Esophagus squamous epithelium (tissue), 5 donors: ENCODE measurements around the gene MAMDC2. TPM values are rescaled to one million over a fixed set of nuclear protein-coding genes. Genes with fewer than 3 reads are reported as not detected.

ENCODE experiments used
- DNase-seq: peaks from one replicate; lab custom pipeline; 2025; lab: John Stamatoyannopoulos, UW
- H3K27ac ChIP-seq, 4 donors: fragments of 200-600 bp; sonication (generic); one replicate each; pipeline ENCODE4 v1.5.1; 2016 to 2019; ENCODE audit warnings: mild to moderate bottlenecking in 1 of 4
- H3K27me3 ChIP-seq, 4 donors: fragments of 200-600 bp; sonication (generic); 1 replicate in 3 of 4; 2 replicates in 1 of 4; pipeline versions ENCODE4 v1.5.1 to v1.6.0; 2017 to 2021; ENCODE audit warnings: antibody characterized with exemption in 1 of 4
- H3K36me3 ChIP-seq, 3 donors: fragments of 200-600 bp; sonication (generic); one replicate each; pipeline ENCODE4 v1.5.1; 2016 to 2019
- H3K4me1 ChIP-seq, 3 donors: fragments of 200-600 bp; sonication (generic); one replicate each; pipeline ENCODE4 v1.5.1; 2017 to 2019
- H3K4me3 ChIP-seq, 4 donors: fragments of 200-600 bp; sonication (generic); 1 replicate in 3 of 4; 2 replicates in 1 of 4; pipeline ENCODE4 v1.5.1; 2016 to 2019; ENCODE audit warnings: mild to moderate bottlenecking in 2 of 4, moderate library complexity in 1 of 4
- H3K9me3 ChIP-seq, 3 donors: fragments of 200-600 bp; sonication (generic); one replicate each; pipeline ENCODE4 v1.5.1; 2016 to 2019
- CTCF ChIP-seq, 6 experiments: fragments of 450-650 bp in 4 of 6; fragments of 200-600 bp in 2 of 6; sonication (generic) in 2 of 6; IDR thresholded peaks; one replicate each; pipeline ENCODE4 v1.5.1; 2016 to 2019; ENCODE audit warnings: antibody characterized with exemption in 6 of 6, mild to moderate bottlenecking in 4 of 6, moderate library complexity in 4 of 6
- POLR2A ChIP-seq, 4 donors: fragments of 450-650 bp; IDR thresholded peaks; one replicate each; pipeline ENCODE4 v1.6.1; 2017; ENCODE audit warnings: antibody characterized with exemption in 4 of 4, mild to moderate bottlenecking in 4 of 4, moderate library complexity in 3 of 4
- WGBS, 2 donors: methylation state at CpG; one replicate each; pipeline ENCODE4 v1.1.5; 2018; 5-methylcytosine and 5-hydroxymethylcytosine counted together
- intact Hi-C: fragments of 100-400 bp; cut with DNase I; formaldehyde crosslinking; loops from one replicate; pipeline ENCODE4 v1.15.0; 2022
- total RNA-seq, 4 donors: library from RNA; depleted of rRNA; stranded (reverse); fragments of >200 nt; gene quantifications; one replicate each; pipeline ENCODE4 v1.1.0, GENCODE V29; 2016
- donor health status: DM: yes; HTN: yes; CAD: no.

Gene MAMDC2
- 10 to 100 TPM in 2 of 4 donors, 1 to 10 TPM in 2; 1.9 to 58.4 (median 11.3) TPM for total RNA-seq

- H3K36me3 ChIP-seq, result no peaks in the 10 kb centered on the region
- H3K27ac ChIP-seq, result peak within 1 kb of the TSS; percentile 75 to 90 (median 90)
- no peaks in the 10 kb centered on the region for H3K9me3 ChIP-seq
- intact Hi-C loops, result no loop called here
- H3K4me3 ChIP-seq, result peak within 1 kb of the TSS; percentile 38 to 79 (median 61)
- peaks cover 0 to 23% (median 0%) of the 10 kb centered on the region in 4 donors for H3K27me3 ChIP-seq
- peak in 2 of 4 donors; percentile 54 to 65 for TF ChIP-seq POLR2A (IDR thresholded peaks at IDR 0.05)
- TF ChIP-seq CTCF (IDR thresholded peaks at IDR 0.05), result no peak
- peaks cover 9 to 80% (median 23%) of the 10 kb centered on the region in 3 donors for H3K4me1 ChIP-seq
- no peak for DNase-seq
- 0 to 3% methylated on average over 5 to 15 of the region's 55 CpGs for WGBS, 2 donors
These were observed at the start of gene MAMDC2 for GRCh38 chr9:70043689-70044489. MAMDC2 (plus strand) TSS chr9:70043848; CDS start chr9:70044198, 350 bp downstream.

GRCh38 chr9:69995846-69996245 is 47.8 kb upstream of the MAMDC2 start:
- Histone ChIP-seq H3K27ac (peak overlapping the region in 3 of 4 donors; percentile 41 to 48 (median 42)), H3K27me3 (no peaks in the 10 kb centered on the region), H3K4me1 (peaks cover 0 to 25% (median 6%) of the 10 kb centered on the region in 3 donors), H3K4me3 (no peak overlapping the region), H3K9me3 (no peaks in the 10 kb centered on the region), H3K36me3 (no peaks in the 10 kb centered on the region)
- 80 to 85% methylated on average over 1 of the region's 1 CpG for WGBS, 2 donors
- intact Hi-C loops, result no loop called here
- no peak for DNase-seq
- no peak for TF ChIP-seq POLR2A (IDR thresholded peaks at IDR 0.05)
- TF ChIP-seq CTCF (IDR thresholded peaks at IDR 0.05), result no peak

- H3K4me1 ChIP-seq, result peaks cover 0 to 25% (median 6%) of the 10 kb centered on the region in 3 donors
- no peaks in the 10 kb centered on the region for H3K9me3 ChIP-seq
- no peaks in the 10 kb centered on the region for H3K36me3 ChIP-seq
- peak overlapping the region in 3 of 4 donors; percentile 45 to 67 (median 57) for H3K27ac ChIP-seq
- no peak for DNase-seq
- no peaks in the 10 kb centered on the region for H3K27me3 ChIP-seq
- WGBS, 2 donors, result 54 to 70% methylated on average over 2 of the region's 2 CpGs
- TF ChIP-seq POLR2A (IDR thresholded peaks at IDR 0.05) (no peak), CTCF (IDR thresholded peaks at IDR 0.05) (no peak)
- intact Hi-C loops, result no loop called here
- no peak overlapping the region for H3K4me3 ChIP-seq
These were observed 46.7 kb upstream of the MAMDC2 start for GRCh38 chr9:69996967-69997366.

- DNase-seq, result no peak
- no peaks in the 10 kb centered on the region for H3K36me3 ChIP-seq
- TF ChIP-seq POLR2A (IDR thresholded peaks at IDR 0.05) (no peak), CTCF (IDR thresholded peaks at IDR 0.05) (no peak)
- H3K4me3 ChIP-seq, result no peak overlapping the region
- H3K9me3 ChIP-seq, result no peaks in the 10 kb centered on the region
- WGBS, 2 donors, result 49 to 55% methylated on average over 2 of the region's 2 CpGs
- peak overlapping the region in 3 of 4 donors; percentile 45 to 67 (median 57) for H3K27ac ChIP-seq
- H3K27me3 ChIP-seq, result no peaks in the 10 kb centered on the region
- peaks cover 0 to 25% (median 6%) of the 10 kb centered on the region in 3 donors for H3K4me1 ChIP-seq
- intact Hi-C loops, result no loop called here
These were observed 46.1 kb upstream of the MAMDC2 start for GRCh38 chr9:69997524-69997923.

- no peak for DNase-seq
- Histone ChIP-seq H3K27me3 (no peaks in the 10 kb centered on the region), H3K36me3 (no peaks in the 10 kb centered on the region)
These were observed 44.3 kb upstream of the MAMDC2 start for GRCh38 chr9:69999315-69999714.

More at GRCh38 chr9:69999315-69999714, 44.3 kb upstream of the MAMDC2 start:
- no peaks in the 10 kb centered on the region for H3K9me3 ChIP-seq
- no peak overlapping the region for H3K27ac ChIP-seq
- H3K4me1 ChIP-seq, result peaks cover 0 to 25% (median 6%) of the 10 kb centered on the region in 3 donors
- 87 to 96% methylated on average over 1 of the region's 1 CpG for WGBS, 2 donors
- intact Hi-C loops, result no loop called here
- TF ChIP-seq POLR2A (IDR thresholded peaks at IDR 0.05) (no peak), CTCF (IDR thresholded peaks at IDR 0.05) (no peak)
- no peak overlapping the region for H3K4me3 ChIP-seq
